ENCODE measurements around the gene SFTPA2.
"Not testable (repeated sequence)": the region's sequence is repeated elsewhere in the genome, so short reads cannot be mapped to it uniquely, and the experiment has no call there.

The SFTPA2 gene

GRCh38 chr10:79560160-79560709 is at the start of gene SFTPA2:
Gene SFTPA2, minus strand, starts transcription at chr10:79560407. Its CDS starts 924 bp downstream, at chr10:79559483.
- DNase-seq (ENCODE audit: low read depth in 1 of 2, low spot score in 1 of 2) = no peak

GRCh38 chr10:79608505-79609375 is 48.5 kb upstream of the SFTPA2 start:
- peak in 1 of 2 donors; percentile 18 for DNase-seq (ENCODE audit: low read depth in 1 of 2, low spot score in 1 of 2)

DNA sequence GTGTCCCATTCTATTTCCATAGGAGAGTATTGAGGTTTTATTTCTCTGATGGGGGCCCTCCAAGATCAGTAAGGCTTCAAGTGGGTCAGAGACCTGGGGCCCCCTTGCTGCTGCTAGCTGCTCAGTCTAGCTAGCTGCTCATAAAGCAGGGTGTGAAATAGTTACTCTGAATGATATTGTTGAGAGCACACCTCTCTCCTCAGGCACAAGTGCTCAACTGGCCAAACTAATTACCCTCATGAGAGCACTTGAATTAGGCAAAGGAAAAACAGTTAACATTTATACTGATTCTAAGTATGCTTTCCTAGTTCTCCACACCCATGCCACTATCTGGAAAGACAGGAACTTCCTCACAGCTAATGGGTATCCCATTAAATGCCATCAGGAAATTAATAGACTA is 45.1 kb upstream of the SFTPA2 start:
- no peak for DNase-seq (ENCODE audit: low read depth in 1 of 2, low spot score in 1 of 2)

DNA sequence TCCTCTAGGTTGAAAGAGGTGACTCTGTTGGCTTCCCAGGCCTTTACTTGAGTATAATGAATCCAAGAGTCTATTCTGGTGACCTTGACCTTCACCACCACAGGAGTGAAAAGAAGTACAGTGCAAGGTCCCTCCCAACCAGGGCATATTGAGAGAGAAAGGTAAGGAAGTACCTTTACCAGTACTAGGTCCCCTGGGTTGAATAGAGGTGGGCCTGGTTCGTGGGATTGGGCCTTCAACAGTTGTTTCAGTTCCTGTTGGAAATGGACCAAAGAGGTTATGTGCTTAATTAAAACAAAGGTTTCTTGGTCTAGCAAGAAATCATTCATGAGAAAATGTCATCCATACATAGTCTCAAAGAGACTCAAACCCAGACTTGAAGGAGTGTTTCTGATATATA is 44.1 kb upstream of the SFTPA2 start:
- no peak for DNase-seq (ENCODE audit: low read depth in 1 of 2, low spot score in 1 of 2)

- no peak for DNase-seq (ENCODE audit: low read depth in 1 of 2, low spot score in 1 of 2)
Observed at GRCh38 chr10:79602953-79603352, 42.7 kb upstream of the SFTPA2 start.

GRCh38 chr10:79601939-79602338 is 41.7 kb upstream of the SFTPA2 start:
- DNase-seq (ENCODE audit: low read depth in 1 of 2, low spot score in 1 of 2) = no peak

- DNase-seq (ENCODE audit: low read depth in 1 of 2, low spot score in 1 of 2) = not testable (repeated sequence)
Observed at GRCh38 chr10:79599644-79600043, 39.4 kb upstream of the SFTPA2 start.

- DNase-seq (ENCODE audit: low read depth in 1 of 2, low spot score in 1 of 2) = no peak
Observed at GRCh38 chr10:79595510-79595909, 35.3 kb upstream of the SFTPA2 start.

DNA sequence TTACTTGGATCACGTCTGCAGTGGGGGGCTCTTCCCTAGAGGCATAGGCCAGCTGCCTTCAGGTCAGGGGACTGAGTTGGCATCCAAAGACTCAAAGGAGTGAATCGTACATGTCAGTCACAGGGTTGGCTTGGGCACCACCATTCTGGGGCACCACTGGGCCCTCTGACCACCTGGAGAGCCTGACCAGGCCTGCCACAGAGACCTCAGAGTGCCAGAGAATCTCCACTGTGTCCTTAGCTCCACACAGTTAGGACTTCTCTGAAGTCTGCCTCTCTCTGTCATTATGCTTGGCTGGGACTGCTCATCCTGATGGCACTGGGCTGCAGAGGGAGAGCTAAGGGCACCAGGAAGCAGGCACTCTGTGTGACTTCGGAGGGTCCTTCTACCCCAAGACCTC is 34.4 kb upstream of the SFTPA2 start:
- DNase-seq (ENCODE audit: low read depth in 1 of 2, low spot score in 1 of 2) = not testable (repeated sequence)

DNA sequence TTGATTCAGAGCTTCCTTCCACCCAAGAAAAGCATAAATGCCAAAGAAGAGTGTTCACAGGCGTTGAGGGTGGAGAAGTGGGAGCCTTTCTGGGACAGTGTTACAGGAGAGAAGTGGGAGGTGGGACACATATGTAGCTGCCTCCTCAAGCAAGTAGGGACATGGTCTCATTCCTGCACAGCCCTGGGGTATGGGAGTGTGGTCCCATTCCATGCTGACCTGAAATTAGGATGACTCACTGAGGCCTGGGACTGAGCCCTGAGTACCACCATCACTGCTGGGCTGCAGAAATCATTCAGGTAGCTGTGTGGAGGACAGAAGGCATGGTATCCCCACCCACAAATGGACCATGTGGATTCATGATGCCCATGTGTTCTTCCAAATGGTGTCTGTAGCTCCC is 33.2 kb upstream of the SFTPA2 start:
- no peak for DNase-seq (ENCODE audit: low read depth in 1 of 2, low spot score in 1 of 2)

- no peak for DNase-seq (ENCODE audit: low read depth in 1 of 2, low spot score in 1 of 2)
Observed at GRCh38 chr10:79588800-79589199, 28.6 kb upstream of the SFTPA2 start.

GRCh38 chr10:79586933-79587332 is 26.7 kb upstream of the SFTPA2 start:
- DNase-seq (ENCODE audit: low read depth in 1 of 2, low spot score in 1 of 2) = no peak

GRCh38 chr10:79585870-79586527 is 25.8 kb upstream of the SFTPA2 start:
- DNase-seq (ENCODE audit: low read depth in 1 of 2, low spot score in 1 of 2) = no peak

GRCh38 chr10:79583488-79584024 is 23.3 kb upstream of the SFTPA2 start:
- DNase-seq (ENCODE audit: low read depth in 1 of 2, low spot score in 1 of 2) = no peak

- DNase-seq (ENCODE audit: low read depth in 1 of 2, low spot score in 1 of 2) = not testable (repeated sequence)
Observed at GRCh38 chr10:79582954-79583353, 22.7 kb upstream of the SFTPA2 start.

GRCh38 chr10:79582096-79582495 is 21.9 kb upstream of the SFTPA2 start:
- DNase-seq (ENCODE audit: low read depth in 1 of 2, low spot score in 1 of 2) = no peak

DNA sequence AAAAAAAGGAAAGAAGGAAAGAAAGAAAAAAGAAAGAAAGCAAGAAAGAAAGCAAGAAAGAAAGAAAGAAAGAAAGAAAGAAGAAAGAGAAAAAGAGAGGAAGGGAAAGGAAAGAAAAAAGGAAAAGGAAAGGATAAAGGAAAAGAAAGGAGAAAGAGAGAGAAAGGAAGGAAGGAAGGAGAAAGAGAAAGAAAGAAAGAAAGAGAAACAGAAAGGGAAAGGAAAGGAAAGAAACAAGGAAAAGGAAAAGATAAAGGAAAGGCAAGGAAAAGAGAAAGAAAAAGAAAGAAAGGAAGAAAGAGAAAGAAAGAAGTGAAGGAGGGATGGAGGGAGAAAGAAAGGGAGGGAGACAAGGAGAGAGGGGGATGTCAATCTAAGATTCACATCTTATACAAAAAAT is 20.8 kb upstream of the SFTPA2 start:
- no peak for DNase-seq (ENCODE audit: low read depth in 1 of 2, low spot score in 1 of 2)

GRCh38 chr10:79579361-79579760 is 19.2 kb upstream of the SFTPA2 start:
- no peak for DNase-seq (ENCODE audit: low read depth in 1 of 2, low spot score in 1 of 2)

GRCh38 chr10:79570624-79571023 is 10.4 kb upstream of the SFTPA2 start:
- not testable (repeated sequence) for DNase-seq (ENCODE audit: low read depth in 1 of 2, low spot score in 1 of 2)

- DNase-seq (ENCODE audit: low read depth in 1 of 2, low spot score in 1 of 2) = no peak
Observed at GRCh38 chr10:79563426-79563825, 3.2 kb upstream of the SFTPA2 start.

DNA sequence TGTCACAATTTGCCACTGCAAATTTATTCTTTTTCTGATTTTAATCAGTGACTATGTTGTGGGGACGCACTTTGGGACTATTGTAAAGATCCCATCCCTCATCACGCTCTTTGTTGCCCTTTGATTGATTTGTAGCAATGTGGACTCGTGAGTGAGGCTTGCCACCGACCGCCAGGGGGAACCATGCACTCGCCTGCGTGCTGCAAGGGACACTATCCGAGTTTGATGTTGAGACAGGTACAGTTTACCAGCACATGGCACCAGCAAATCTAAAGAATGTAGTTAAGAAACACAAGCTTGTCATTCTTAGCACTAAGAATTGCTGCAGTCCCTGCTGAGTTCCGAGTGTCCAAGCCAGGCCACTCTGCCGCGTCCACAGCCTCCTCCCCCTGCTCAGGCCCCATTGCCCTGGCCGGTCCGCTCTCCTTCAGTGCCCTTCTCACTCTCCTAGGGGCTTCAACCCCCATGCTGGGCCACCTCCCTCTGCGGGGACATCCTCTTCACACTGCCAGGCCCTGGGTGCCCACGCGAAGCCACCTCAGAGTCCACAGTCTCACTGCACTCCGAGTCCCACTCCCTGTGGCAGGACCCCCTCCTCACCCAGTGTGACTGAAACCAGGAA is 2.0 kb upstream of the SFTPA2 start:
- peak; percentile 21 to 49 for DNase-seq (ENCODE audit: low read depth in 1 of 2, low spot score in 1 of 2)
